ENCODE results near the gene FTH1.

- TF ChIP-seq, protein P1, sequence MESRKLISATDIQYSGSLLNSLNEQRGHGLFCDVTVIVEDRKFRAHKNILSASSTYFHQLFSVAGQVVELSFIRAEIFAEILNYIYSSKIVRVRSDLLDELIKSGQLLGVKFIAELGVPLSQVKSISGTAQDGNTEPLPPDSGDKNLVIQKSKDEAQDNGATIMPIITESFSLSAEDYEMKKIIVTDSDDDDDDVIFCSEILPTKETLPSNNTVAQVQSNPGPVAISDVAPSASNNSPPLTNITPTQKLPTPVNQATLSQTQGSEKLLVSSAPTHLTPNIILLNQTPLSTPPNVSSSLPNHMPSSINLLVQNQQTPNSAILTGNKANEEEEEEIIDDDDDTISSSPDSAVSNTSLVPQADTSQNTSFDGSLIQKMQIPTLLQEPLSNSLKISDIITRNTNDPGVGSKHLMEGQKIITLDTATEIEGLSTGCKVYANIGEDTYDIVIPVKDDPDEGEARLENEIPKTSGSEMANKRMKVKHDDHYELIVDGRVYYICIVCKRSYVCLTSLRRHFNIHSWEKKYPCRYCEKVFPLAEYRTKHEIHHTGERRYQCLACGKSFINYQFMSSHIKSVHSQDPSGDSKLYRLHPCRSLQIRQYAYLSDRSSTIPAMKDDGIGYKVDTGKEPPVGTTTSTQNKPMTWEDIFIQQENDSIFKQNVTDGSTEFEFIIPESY (IDR thresholded peaks at IDR 0.05; ENCODE audit: borderline replicate concordance, low read depth) = no peak
- TF ChIP-seq, protein P2, sequence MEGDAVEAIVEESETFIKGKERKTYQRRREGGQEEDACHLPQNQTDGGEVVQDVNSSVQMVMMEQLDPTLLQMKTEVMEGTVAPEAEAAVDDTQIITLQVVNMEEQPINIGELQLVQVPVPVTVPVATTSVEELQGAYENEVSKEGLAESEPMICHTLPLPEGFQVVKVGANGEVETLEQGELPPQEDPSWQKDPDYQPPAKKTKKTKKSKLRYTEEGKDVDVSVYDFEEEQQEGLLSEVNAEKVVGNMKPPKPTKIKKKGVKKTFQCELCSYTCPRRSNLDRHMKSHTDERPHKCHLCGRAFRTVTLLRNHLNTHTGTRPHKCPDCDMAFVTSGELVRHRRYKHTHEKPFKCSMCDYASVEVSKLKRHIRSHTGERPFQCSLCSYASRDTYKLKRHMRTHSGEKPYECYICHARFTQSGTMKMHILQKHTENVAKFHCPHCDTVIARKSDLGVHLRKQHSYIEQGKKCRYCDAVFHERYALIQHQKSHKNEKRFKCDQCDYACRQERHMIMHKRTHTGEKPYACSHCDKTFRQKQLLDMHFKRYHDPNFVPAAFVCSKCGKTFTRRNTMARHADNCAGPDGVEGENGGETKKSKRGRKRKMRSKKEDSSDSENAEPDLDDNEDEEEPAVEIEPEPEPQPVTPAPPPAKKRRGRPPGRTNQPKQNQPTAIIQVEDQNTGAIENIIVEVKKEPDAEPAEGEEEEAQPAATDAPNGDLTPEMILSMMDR (IDR thresholded peaks at IDR 0.05) = no peak
- TF ChIP-seq PBX3 (IDR thresholded peaks at IDR 0.05) (no peak), MXI1 (IDR thresholded peaks at IDR 0.05; ENCODE audit: low read depth, low read length) (no peak), JUND (IDR thresholded peaks at IDR 0.05) (no peak)
Observed at GRCh38 chr11:61976813-61977475, 9.5 kb upstream of the FTH1 start.
